ENCODE data around the gene REM1. TPM values are rescaled to one million over a fixed set of nuclear protein-coding genes. Genes with fewer than 3 reads are reported as not detected.
A peak's percentile ranks its signal among the peaks of the same experiment; 100 is the strongest.
"Not testable (repeated sequence)": the region's sequence is repeated elsewhere in the genome, so short reads cannot be mapped to it uniquely, and the experiment has no call there.

REM1 gene
- total and polyA plus RNA-seq, 2 of the 13 experiments (the other 11 are each of a cell fraction or from before 2014, with no cell fraction given): not detected

GRCh38 chr20:31502884-31503673, 28.0 kb downstream of the REM1 start (continued):
- TF ChIP-seq CBX2 (IDR thresholded peaks at IDR 0.05; ENCODE audit: low read depth, low read length); TCF12 (IDR thresholded peaks at IDR 0.05): not testable (repeated sequence)
- TF ChIP-seq CBX2 (CRISPR knock-in tag; IDR thresholded peaks at IDR 0.05; ENCODE audit: low read depth): peak; percentile 45; the same call in 1 of the 2 replicates
- TF ChIP-seq CEBPG (CRISPR knock-in tag; IDR thresholded peaks at IDR 0.05): 0 out of 2 replicates have a peak, but pooled peaks have one; percentile 46
- peak; percentile 64; the same call in 1 of the 2 replicates for TF ChIP-seq ZMAT3 (CRISPR knock-in tag; conservative IDR thresholded peaks at IDR 0.05)
- 0 out of 2 replicates have a peak, but pooled peaks have one; percentile 24 for TF ChIP-seq ZNF749 (CRISPR knock-in tag; IDR thresholded peaks at IDR 0.05; ENCODE audit: borderline replicate concordance)
- TF ChIP-seq ZNF598 (CRISPR knock-in tag; IDR thresholded peaks at IDR 0.05; ENCODE audit: borderline replicate concordance): peak; percentile 94; the same call in 1 of the 2 replicates
- TF ChIP-seq ZBTB38 (CRISPR knock-in tag; IDR thresholded peaks at IDR 0.05): 0 out of 2 replicates have a peak, but pooled peaks have one; percentile 29
- TF ChIP-seq JARID2 (CRISPR knock-in tag; IDR thresholded peaks at IDR 0.05; ENCODE audit: insufficient replicate concordance): peak; percentile 95
- TF ChIP-seq ZNF263 (CRISPR knock-in tag; IDR thresholded peaks at IDR 0.05): peak; percentile 70
- TF ChIP-seq CHD4 (IDR thresholded peaks at IDR 0.05; ENCODE audit: borderline replicate concordance, low read length): peak; percentile 86; the same call in 1 of the 2 replicates
- 0 out of 2 replicates have a peak, but pooled peaks have one; percentile 48 for TF ChIP-seq POGZ (CRISPR knock-in tag; IDR thresholded peaks at IDR 0.05)
- TF ChIP-seq PITX1 (CRISPR knock-in tag; IDR thresholded peaks at IDR 0.05): peak; percentile 79
- TF ChIP-seq ARNT2 (CRISPR knock-in tag; IDR thresholded peaks at IDR 0.05; ENCODE audit: low read depth): peak; percentile 51; the same call in 1 of the 2 replicates
- peak; percentile 56; the same call in 1 of the 2 replicates for TF ChIP-seq TCF12 (CRISPR knock-in tag; IDR thresholded peaks at IDR 0.05)
- TF ChIP-seq FOXK2 (IDR thresholded peaks at IDR 0.05): 0 out of 2 replicates have a peak, but pooled peaks have one; percentile 15
- TF ChIP-seq TARDBP (CRISPR knock-in tag; IDR thresholded peaks at IDR 0.05): peak; percentile 61
- TF ChIP-seq ZNF574 (CRISPR knock-in tag; IDR thresholded peaks at IDR 0.05): peak; percentile 57
- TF ChIP-seq SSRP1 (CRISPR knock-in tag; IDR thresholded peaks at IDR 0.05): 0 out of 2 replicates have a peak, but pooled peaks have one; percentile 50
- 0 out of 2 replicates have a peak, but pooled peaks have one; percentile 71 for TF ChIP-seq ZNF720 (CRISPR knock-in tag; IDR thresholded peaks at IDR 0.05)
- TF ChIP-seq ZNF362 (CRISPR knock-in tag; IDR thresholded peaks at IDR 0.05; ENCODE audit: borderline replicate concordance): peak; percentile 89
- TF ChIP-seq ETV5 (CRISPR knock-in tag; IDR thresholded peaks at IDR 0.05; ENCODE audit: borderline replicate concordance): peak; percentile 31; the same call in 1 of the 2 replicates
- peak; percentile 44; the same call in 1 of the 2 replicates for TF ChIP-seq ZNF770 (CRISPR knock-in tag; IDR thresholded peaks at IDR 0.05)
- 0 out of 2 replicates have a peak, but pooled peaks have one; percentile 30 for TF ChIP-seq FOXA1 (IDR thresholded peaks at IDR 0.05)
- peak; percentile 90 for TF ChIP-seq FOXA1 (CRISPR knock-in tag; IDR thresholded peaks at IDR 0.05)

Measured in HepG2 (cell line).